HK-2 (cell line): ENCODE results near the gene ETV7.
"Not testable (repeated sequence)": the region's sequence is repeated elsewhere in the genome, so short reads cannot be mapped to it uniquely, and the experiment has no call there.

Source experiments
- DNase-seq: peaks from one replicate; pipeline ENCODE4 v3.0.0-alpha.2; 2018; ENCODE audit not compliant: unreplicated experiment

The ETV7 gene

DNA sequence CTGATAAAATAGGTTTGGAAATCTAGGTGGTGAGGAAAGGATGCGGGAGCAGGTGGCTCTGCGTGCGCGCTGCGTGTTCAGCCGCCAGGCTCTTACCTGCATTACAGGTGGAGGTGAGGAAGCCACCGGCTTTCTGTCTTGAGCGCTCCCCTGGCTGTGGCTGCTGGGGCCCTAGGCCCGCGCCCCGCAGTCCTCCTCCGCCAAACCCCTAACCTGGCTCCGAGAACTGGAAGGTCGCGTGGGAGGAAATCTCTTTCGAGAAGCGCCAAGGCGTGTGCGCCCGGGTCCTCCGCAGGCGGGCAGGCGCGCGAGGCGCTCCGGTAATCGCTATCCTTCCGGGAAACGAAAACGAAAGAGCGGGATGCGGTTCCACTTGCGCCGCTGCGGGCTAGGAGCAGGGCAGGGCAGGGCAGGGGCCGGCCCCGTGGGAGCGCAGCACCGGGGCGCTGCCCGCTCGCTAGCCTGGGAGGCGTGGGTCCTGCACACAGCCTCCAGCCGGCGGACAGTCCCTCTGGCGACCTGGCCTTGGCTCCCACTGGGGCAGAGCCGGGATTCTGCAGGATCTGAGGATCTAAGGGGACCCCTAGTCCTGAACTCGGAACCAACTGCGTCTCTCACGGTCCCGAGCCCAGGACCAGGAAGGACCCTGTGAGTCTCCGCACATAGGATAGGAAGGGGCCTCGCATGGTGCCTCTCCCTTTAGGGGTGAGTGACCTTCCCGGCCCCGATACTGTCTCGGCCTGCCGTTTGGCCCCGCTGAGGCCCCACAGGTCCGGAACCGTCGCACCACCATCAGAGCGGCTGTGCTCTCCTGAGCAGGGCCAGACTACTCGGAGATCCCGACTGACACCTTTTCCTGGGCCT is at the start of gene ETV7:
Gene ETV7 (minus strand): TSS at position 230 of the 864 bp plus-strand sequence. CDS start 128 bp downstream, at position 102.
- peak; percentile 12 for DNase-seq

GRCh38 chr6:36436466-36436865 is 49.0 kb upstream of the ETV7 start:
- no peak for DNase-seq

- no peak for DNase-seq
These were observed 44.7 kb upstream of the ETV7 start for GRCh38 chr6:36432151-36432671.

GRCh38 chr6:36431197-36431596 is 43.7 kb upstream of the ETV7 start:
- no peak for DNase-seq

DNA sequence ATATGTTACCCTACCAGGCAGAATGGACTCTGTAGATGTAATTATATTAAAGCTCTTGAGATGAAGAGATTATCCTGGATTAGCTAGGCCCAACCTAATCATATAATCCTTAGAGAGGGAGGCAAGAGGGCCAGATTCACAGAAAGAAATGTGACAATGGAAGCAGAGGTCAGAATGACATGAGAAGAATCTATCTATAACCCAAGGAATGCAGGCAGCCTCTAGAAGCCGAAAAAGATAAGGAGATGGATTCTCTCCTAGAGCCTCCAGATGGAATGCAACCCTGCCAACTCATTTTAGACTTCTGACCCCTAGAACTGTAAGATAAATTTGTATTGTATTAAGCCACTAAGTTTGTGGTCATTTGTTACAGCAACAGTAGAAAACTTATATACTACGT is 42.9 kb upstream of the ETV7 start:
- no peak for DNase-seq

- no peak for DNase-seq
These were observed 41.4 kb upstream of the ETV7 start for GRCh38 chr6:36428911-36429310.

- no peak for DNase-seq
These were observed 39.2 kb upstream of the ETV7 start for GRCh38 chr6:36426622-36427021.

- peak; percentile 99 for DNase-seq
These were observed 35.8 kb upstream of the ETV7 start for GRCh38 chr6:36423101-36423824.

GRCh38 chr6:36422714-36423100 is 35.2 kb upstream of the ETV7 start:
- no peak for DNase-seq

DNA sequence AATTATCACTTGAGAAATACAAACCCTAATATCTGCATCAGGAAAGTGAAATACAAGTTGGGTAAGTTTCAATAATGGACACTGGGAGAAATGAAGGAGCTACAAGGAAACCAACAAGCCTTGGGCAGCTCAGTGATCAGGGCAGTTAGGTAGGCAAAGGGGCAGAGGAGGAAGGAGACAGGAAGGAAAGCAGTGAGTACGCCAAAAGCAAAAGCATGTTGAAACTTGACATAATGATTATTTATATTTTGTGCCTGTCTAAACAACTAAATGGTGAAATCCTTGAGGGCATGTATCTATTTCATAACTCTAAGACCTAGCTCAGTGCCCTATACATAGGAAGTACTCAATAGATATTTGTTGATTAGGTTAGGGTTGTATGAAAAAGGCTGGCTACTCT is 31.8 kb upstream of the ETV7 start:
- DNase-seq, result no peak

DNA sequence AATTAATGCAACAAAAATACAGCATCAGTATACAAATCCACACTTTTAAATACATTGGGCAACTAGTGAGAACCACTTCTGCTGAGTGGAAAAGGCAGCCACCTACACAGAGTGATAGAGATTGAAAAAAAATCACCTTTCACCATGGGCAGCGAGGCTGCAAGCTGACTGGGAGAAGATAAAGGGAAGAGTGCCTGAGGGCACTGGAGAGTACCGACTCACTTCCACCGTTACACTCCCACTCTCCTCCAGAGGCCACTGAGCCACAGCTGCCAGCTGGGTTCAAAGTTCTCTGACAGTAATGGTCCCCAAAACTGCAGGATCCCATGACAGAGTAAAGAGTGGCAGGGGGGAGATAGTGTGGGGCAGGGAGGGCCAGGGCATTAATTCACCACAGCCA is 31.1 kb upstream of the ETV7 start:
- no peak for DNase-seq

GRCh38 chr6:36414481-36414880 is 27.0 kb upstream of the ETV7 start:
- DNase-seq, result no peak

- no peak for DNase-seq
These were observed 26.3 kb upstream of the ETV7 start for GRCh38 chr6:36413489-36414480.

- not testable (repeated sequence) for DNase-seq
These were observed 22.2 kb upstream of the ETV7 start for GRCh38 chr6:36409718-36410117.

GRCh38 chr6:36404164-36404563 is 16.7 kb upstream of the ETV7 start:
- no peak for DNase-seq

DNA sequence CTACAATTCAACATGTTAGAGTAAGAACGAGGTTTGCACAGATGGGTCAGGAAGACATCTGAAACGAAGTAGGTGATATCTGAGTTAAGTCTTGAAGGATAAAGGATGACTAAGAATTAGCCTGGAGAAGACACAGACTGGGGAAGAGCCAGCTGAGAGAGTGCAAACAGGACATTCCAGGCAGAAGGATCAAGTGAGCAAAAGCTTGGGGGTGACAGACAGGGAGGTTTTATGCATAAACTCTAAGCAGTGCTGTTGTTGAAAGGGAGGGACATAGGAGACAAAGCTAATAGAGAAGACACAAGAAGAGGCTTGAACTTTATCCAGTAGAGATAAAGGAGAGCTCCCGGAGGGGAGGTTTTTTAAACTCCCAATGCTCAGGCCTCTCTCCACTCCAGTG is 15.0 kb upstream of the ETV7 start:
- DNase-seq, result no peak

DNA sequence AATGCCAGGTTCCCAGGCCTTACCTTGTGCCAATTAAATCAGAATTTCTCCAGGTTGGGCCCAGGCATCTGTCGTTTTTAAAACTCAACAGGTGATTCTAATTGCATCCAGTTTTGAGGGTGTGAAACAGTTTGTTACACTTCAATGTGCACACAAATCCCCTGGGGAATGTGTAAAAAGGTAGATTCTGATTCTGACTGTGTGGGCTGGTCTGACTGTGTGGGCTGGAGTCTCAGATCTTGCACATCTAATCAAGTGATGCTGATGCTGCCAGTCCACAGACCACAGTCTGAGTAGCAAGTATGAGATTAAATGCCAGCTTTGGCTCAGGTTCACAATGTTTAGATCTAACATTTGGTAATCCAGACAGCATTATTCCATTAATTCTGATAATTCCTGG is 12.5 kb upstream of the ETV7 start:
- DNase-seq, result no peak

DNA sequence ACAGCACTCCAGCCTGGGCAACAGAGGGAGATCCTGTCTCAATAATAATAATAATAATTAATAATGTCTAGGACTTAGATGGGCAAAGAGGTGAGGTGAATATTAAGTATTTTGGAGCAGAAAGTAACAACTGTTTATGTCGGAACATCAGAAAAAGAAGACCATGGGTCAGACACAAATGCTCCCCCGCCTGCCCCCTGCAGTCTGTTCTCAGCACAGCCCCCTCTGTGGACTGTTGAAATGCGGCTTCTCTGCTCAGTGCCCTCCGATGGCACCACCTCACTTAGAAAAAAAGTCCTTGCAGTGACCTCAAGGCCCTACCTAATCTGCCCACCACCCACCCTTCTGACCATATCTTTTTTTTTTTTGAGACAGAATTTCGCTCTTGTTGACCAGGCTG is 5.2 kb upstream of the ETV7 start:
- DNase-seq, result no peak

GRCh38 chr6:36389353-36389752 is 1.9 kb upstream of the ETV7 start:
- no peak for DNase-seq

- DNase-seq, result peak; percentile 49
These were observed 702 bp downstream of the ETV7 start for GRCh38 chr6:36386495-36387439.

DNA sequence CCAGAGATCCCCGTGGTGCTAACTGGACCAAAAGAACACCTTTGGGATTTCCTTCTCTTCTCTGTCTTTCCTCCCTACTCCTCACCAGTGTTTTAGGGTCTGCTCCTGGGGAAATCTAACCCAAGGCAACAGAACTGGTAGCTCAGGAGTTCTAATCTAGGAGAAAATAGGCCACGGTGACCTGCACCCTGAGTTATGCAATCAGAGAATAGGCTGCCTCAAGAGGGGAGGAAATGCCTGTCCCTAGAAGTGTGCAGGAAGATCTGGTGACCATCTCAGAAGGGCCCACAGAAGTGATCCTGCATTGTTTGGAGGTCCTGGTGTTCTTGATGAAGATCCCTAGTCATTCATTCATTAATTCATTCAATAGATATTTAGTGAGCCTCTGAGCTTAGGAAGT is 3.4 kb downstream of the ETV7 start:
- DNase-seq, result no peak
